Measurements from ENCODE around the gene FBXW7.

- TF ChIP-seq CTCF (IDR thresholded peaks at IDR 0.05; ENCODE audit: poor library complexity) (no peak), EZH2 (IDR thresholded peaks at IDR 0.05; ENCODE audit: borderline replicate concordance) (no peak), EZH2phosphoT487 (IDR thresholded peaks at IDR 0.05; ENCODE audit: low read depth, severe bottlenecking, unreplicated experiment) (no peak)
These were observed 161.7 kb downstream of the FBXW7 start for GRCh38 chr4:152374153-152374552.

Measured in hepatocyte (in vitro differentiated cells).